ENCODE data around the gene MAP7D3. TPM values are rescaled to one million over a fixed set of nuclear protein-coding genes. Genes with fewer than 3 reads are reported as not detected.
"Not testable (repeated sequence)": the region's sequence is repeated elsewhere in the genome, so short reads cannot be mapped to it uniquely, and the experiment has no call there.

The MAP7D3 gene
- total RNA-seq, 2 experiments from 2014 or later: 17.8 to 17.9 TPM

- Mint-ChIP-seq H3K4me3 (no peak overlapping the region), H3K27me3 (no peaks in the 10 kb centered on the region), H3K4me1 (no peaks in the 10 kb centered on the region), H3K27ac (no peak overlapping the region), H3K36me3 (peaks cover under 1% of the 10 kb centered on the region), H3K9me3 (no peaks in the 10 kb centered on the region)
- DNase-seq: no peak
Measured at GRCh38 chrX:136186023-136186413, 65.2 kb downstream of the MAP7D3 start.

- DNase-seq: no peak
- no peak overlapping the region for H3K27ac Mint-ChIP-seq
- no peaks in the 10 kb centered on the region for H3K9me3 Mint-ChIP-seq
- no peak overlapping the region for H3K4me3 Mint-ChIP-seq
- H3K27me3 Mint-ChIP-seq: no peaks in the 10 kb centered on the region
- no peaks in the 10 kb centered on the region for H3K36me3 Mint-ChIP-seq
- H3K4me1 Mint-ChIP-seq: no peaks in the 10 kb centered on the region
Measured at GRCh38 chrX:136185401-136186022, 65.7 kb downstream of the MAP7D3 start.

- Mint-ChIP-seq H3K4me3 (no peak overlapping the region), H3K36me3 (no peaks in the 10 kb centered on the region), H3K9me3 (no peaks in the 10 kb centered on the region), H3K27ac (no peak overlapping the region), H3K27me3 (no peaks in the 10 kb centered on the region), H3K4me1 (no peaks in the 10 kb centered on the region)
- no peak for DNase-seq
Measured at GRCh38 chrX:136183917-136184316, 67.3 kb downstream of the MAP7D3 start.

GRCh38 chrX:136183172-136183571, 68.0 kb downstream of the MAP7D3 start:
- H3K4me1 Mint-ChIP-seq: no peaks in the 10 kb centered on the region
- DNase-seq: no peak
- H3K9me3 Mint-ChIP-seq: no peaks in the 10 kb centered on the region
- H3K36me3 Mint-ChIP-seq: no peaks in the 10 kb centered on the region
- no peaks in the 10 kb centered on the region for H3K27me3 Mint-ChIP-seq
- no peak overlapping the region for H3K27ac Mint-ChIP-seq
- no peak overlapping the region for H3K4me3 Mint-ChIP-seq

GRCh38 chrX:136182414-136182813, 68.8 kb downstream of the MAP7D3 start:
- Mint-ChIP-seq H3K9me3 (no peaks in the 10 kb centered on the region), H3K27ac (no peak overlapping the region), H3K27me3 (no peaks in the 10 kb centered on the region), H3K4me3 (no peak overlapping the region), H3K36me3 (no peaks in the 10 kb centered on the region), H3K4me1 (no peaks in the 10 kb centered on the region)
- DNase-seq: no peak

- Mint-ChIP-seq H3K9me3 (no peaks in the 10 kb centered on the region), H3K27ac (no peak overlapping the region), H3K4me1 (no peaks in the 10 kb centered on the region), H3K4me3 (no peak overlapping the region), H3K27me3 (no peaks in the 10 kb centered on the region), H3K36me3 (no peaks in the 10 kb centered on the region)
- DNase-seq: no peak
Measured at GRCh38 chrX:136179133-136179532, 72.1 kb downstream of the MAP7D3 start.

- Mint-ChIP-seq H3K9me3 (no peaks in the 10 kb centered on the region), H3K4me1 (no peaks in the 10 kb centered on the region), H3K27me3 (no peaks in the 10 kb centered on the region), H3K27ac (no peak overlapping the region), H3K36me3 (no peaks in the 10 kb centered on the region), H3K4me3 (no peak overlapping the region)
- DNase-seq: no peak
Measured at GRCh38 chrX:136176399-136176825, 74.8 kb downstream of the MAP7D3 start.

- H3K4me1 Mint-ChIP-seq: no peaks in the 10 kb centered on the region
- DNase-seq: no peak
- no peak overlapping the region for H3K4me3 Mint-ChIP-seq
- H3K36me3 Mint-ChIP-seq: no peaks in the 10 kb centered on the region
- no peak overlapping the region for H3K27ac Mint-ChIP-seq
- H3K27me3 Mint-ChIP-seq: no peaks in the 10 kb centered on the region
- H3K9me3 Mint-ChIP-seq: no peaks in the 10 kb centered on the region
Measured at GRCh38 chrX:136171420-136171819, 79.8 kb downstream of the MAP7D3 start.

- H3K4me1 Mint-ChIP-seq: no peaks in the 10 kb centered on the region
- no peaks in the 10 kb centered on the region for H3K36me3 Mint-ChIP-seq
- H3K4me3 Mint-ChIP-seq: no peak overlapping the region
- no peaks in the 10 kb centered on the region for H3K9me3 Mint-ChIP-seq
- DNase-seq: no peak
- no peak overlapping the region for H3K27ac Mint-ChIP-seq
- H3K27me3 Mint-ChIP-seq: no peaks in the 10 kb centered on the region
Measured at GRCh38 chrX:136170139-136170800, 80.9 kb downstream of the MAP7D3 start.

- Mint-ChIP-seq H3K4me1 (no peaks in the 10 kb centered on the region), H3K36me3 (no peaks in the 10 kb centered on the region), H3K9me3 (no peaks in the 10 kb centered on the region), H3K27ac (no peak overlapping the region), H3K27me3 (no peaks in the 10 kb centered on the region), H3K4me3 (no peak overlapping the region)
- no peak for DNase-seq
Measured at GRCh38 chrX:136168929-136169735, 82.1 kb downstream of the MAP7D3 start.

- H3K4me1 Mint-ChIP-seq, H3K9me3 Mint-ChIP-seq, H3K27me3 Mint-ChIP-seq, H3K27ac Mint-ChIP-seq, H3K4me3 Mint-ChIP-seq, H3K36me3 Mint-ChIP-seq, DNase-seq: not testable (repeated sequence)
Measured at GRCh38 chrX:136167989-136168388, 83.2 kb downstream of the MAP7D3 start.

- no peak for DNase-seq
- Mint-ChIP-seq H3K36me3 (no peaks in the 10 kb centered on the region), H3K27me3 (no peaks in the 10 kb centered on the region), H3K27ac (no peak overlapping the region), H3K4me3 (no peak overlapping the region), H3K4me1 (no peaks in the 10 kb centered on the region), H3K9me3 (no peaks in the 10 kb centered on the region)
Measured at GRCh38 chrX:136166221-136166855, 84.9 kb downstream of the MAP7D3 start.

- Mint-ChIP-seq H3K36me3 (no peaks in the 10 kb centered on the region), H3K4me1 (no peaks in the 10 kb centered on the region), H3K9me3 (no peaks in the 10 kb centered on the region), H3K27ac (no peak overlapping the region), H3K27me3 (no peaks in the 10 kb centered on the region), H3K4me3 (no peak overlapping the region)
- DNase-seq: no peak
Measured at GRCh38 chrX:136165406-136165805, 85.8 kb downstream of the MAP7D3 start.

GRCh38 chrX:136163689-136164088, 87.5 kb downstream of the MAP7D3 start:
- Mint-ChIP-seq H3K4me1 (no peaks in the 10 kb centered on the region), H3K27me3 (no peaks in the 10 kb centered on the region), H3K36me3 (no peaks in the 10 kb centered on the region), H3K27ac (no peak overlapping the region), H3K4me3 (no peak overlapping the region), H3K9me3 (no peaks in the 10 kb centered on the region)
- no peak for DNase-seq

All from activated naive CD8-positive, alpha-beta T cell treated with anti-CD3 and anti-CD28 coated beads for 36 hours (primary cell).